SK-N-SH (cell line): Measurements from ENCODE around the gene LMF1. TPM values are rescaled to one million over a fixed set of nuclear protein-coding genes. Genes with fewer than 3 reads are reported as not detected.

Source experiments
- CTCF ChIA-PET: fragments of 300-600, 350-600 bp; formaldehyde crosslinking; extraction: SDS; loops from one replicate; lab custom pipeline; 2021; lab: Yijun Ruan, JAX
- POLR2A ChIA-PET: fragments of 350-600 bp; sonication (Branson Sonifier 250); formaldehyde crosslinking; extraction: SDS; loops from one replicate; lab custom pipeline; 2020; ENCODE audit warnings: antibody characterized with exemption, inconsistent platforms; lab: Yijun Ruan, JAX
- DNase-seq: peaks from one replicate; pipeline ENCODE4 v3.0.0; 2012
- H2AFZ ChIP-seq: fragments of 200-600 bp; sonication (generic); 2 replicates; pipeline ENCODE4 v1.8.1; 2016; ENCODE audit warnings: antibody characterized with exemption, mild to moderate bottlenecking, low read depth
- H3F3A ChIP-seq: fragments of 200-600 bp; sonication (generic); replicated peaks from 2 replicates; pipeline ENCODE3; 2016; ENCODE audit warnings: antibody characterized with exemption, mild to moderate bottlenecking; ENCODE audit not compliant: insufficient read depth
- H3K27ac ChIP-seq, 2 experiments: fragments of 200-500 bp in 1 of 2; fragments of 200-600 bp in 1 of 2; sonication (Bioruptor generic) in 1 of 2; sonication (generic), shearing (Covaris generic) in 1 of 2; 2 replicates each; pipeline versions ENCODE4 v1.5.1 to v1.6.1; 2014 to 2016; ENCODE audit warnings: low read depth in 2 of 2, inconsistent platforms in 1 of 2, low read length in 1 of 2, mild to moderate bottlenecking in 1 of 2, mixed read lengths in 1 of 2
- H3K27me3 ChIP-seq: fragments of 200-600 bp; sonication (generic), shearing (Covaris generic); 2 replicates; pipeline ENCODE4 v1.6.1; 2016; ENCODE audit warnings: mixed run types; ENCODE audit not compliant: insufficient read depth
- H3K36me3 ChIP-seq, 2 experiments: fragments of 200-500 bp in 1 of 2; fragments of 200-600 bp in 1 of 2; sonication (Bioruptor generic) in 1 of 2; sonication (generic) in 1 of 2; replicated peaks in 1 of 2; 2 replicates each; pipeline versions ENCODE3 to v1.5.1; 2014 to 2016; ENCODE audit warnings: low read length in 1 of 2, mild to moderate bottlenecking in 1 of 2; ENCODE audit not compliant: insufficient read depth in 2 of 2, control insufficient read depth in 1 of 2
- H3K4me1 ChIP-seq, 2 experiments: fragments of 200-500 bp in 1 of 2; fragments of 200-600 bp in 1 of 2; sonication (Bioruptor generic) in 1 of 2; sonication (generic), shearing (Covaris generic) in 1 of 2; 2 replicates each; pipeline versions ENCODE4 v1.5.1 to v1.6.1; 2014 to 2016; ENCODE audit warnings: low read depth in 1 of 2, low read length in 1 of 2, mixed run types in 1 of 2; ENCODE audit not compliant: insufficient read depth in 2 of 2, control insufficient read depth in 1 of 2
- H3K4me2 ChIP-seq: fragments of 200-600 bp; sonication (generic), shearing (Covaris generic); 2 replicates; pipeline ENCODE4 v1.6.1; 2017; ENCODE audit warnings: mixed run types
- H3K4me3 ChIP-seq, 2 experiments: fragments of 200-500 bp in 1 of 2; fragments of 200-600 bp in 1 of 2; sonication (Bioruptor generic) in 1 of 2; sonication (generic), shearing (Covaris generic) in 1 of 2; 2 replicates each; pipeline versions ENCODE4 v1.5.1 to v1.8.1; 2014 to 2016; ENCODE audit warnings: low read depth in 2 of 2, inconsistent platforms in 1 of 2, low read length in 1 of 2, mild to moderate bottlenecking in 1 of 2, mixed read lengths in 1 of 2, moderate library complexity in 1 of 2
- H3K79me2 ChIP-seq: fragments of 200-600 bp; sonication (generic); 2 replicates; pipeline ENCODE4 v1.8.1; 2017; ENCODE audit warnings: mild to moderate bottlenecking; ENCODE audit not compliant: insufficient read depth
- H3K9ac ChIP-seq: fragments of 200-600 bp; sonication (generic); 2 replicates; pipeline ENCODE4 v1.6.1; 2017; ENCODE audit warnings: mixed run types
- H3K9me2 ChIP-seq: fragments of 200-600 bp; sonication (generic); 2 replicates; pipeline ENCODE4 v1.6.1; 2017; ENCODE audit warnings: mixed run types
- H3K9me3 ChIP-seq: fragments of 200-600 bp; sonication (generic); 2 replicates; pipeline ENCODE4 v1.6.1; 2017; ENCODE audit warnings: mixed run types, mild to moderate bottlenecking, moderate library complexity
- H4K20me1 ChIP-seq: fragments of 200-600 bp; sonication (generic); 2 replicates; pipeline ENCODE4 v1.6.1; 2017; ENCODE audit warnings: mild to moderate bottlenecking, mixed run types; ENCODE audit not compliant: insufficient read depth
- EP300 ChIP-seq, 2 experiments: IDR thresholded peaks; 2 replicates each; pipeline versions ENCODE4 v1.4.0 to v1.6.1; 2012; ENCODE audit warnings: borderline replicate concordance in 1 of 2, low read depth in 1 of 2, low read length in 1 of 2
- EZH2phosphoT487 ChIP-seq: fragments of 200-600 bp; sonication (generic); IDR thresholded peaks from 2 replicates; pipeline ENCODE4 v1.6.1; 2017; ENCODE audit warnings: low read depth, mixed run types, mild to moderate bottlenecking, antibody characterized with exemption, moderate library complexity, borderline replicate concordance
- FOSL2 ChIP-seq: IDR thresholded peaks from 2 replicates; pipeline ENCODE4 v1.4.0; 2012; ENCODE audit warnings: low read depth, mild to moderate bottlenecking, moderate library complexity, borderline replicate concordance
- FOXM1 ChIP-seq: IDR thresholded peaks from 2 replicates; pipeline ENCODE4 v1.4.0; 2012; ENCODE audit warnings: low read depth, mild to moderate bottlenecking
- JUND ChIP-seq: IDR thresholded peaks from 2 replicates; pipeline ENCODE4 v1.4.0; 2012
- NRF1 ChIP-seq: IDR thresholded peaks from 2 replicates; pipeline ENCODE4 v1.6.1; 2012; ENCODE audit warnings: low read depth, mild to moderate bottlenecking, low read length
- POLR2AphosphoS5 ChIP-seq: IDR thresholded peaks from 2 replicates; pipeline ENCODE4 v1.6.1; 2012; ENCODE audit warnings: low read depth, low read length
- RFX5 ChIP-seq: IDR thresholded peaks from 2 replicates; pipeline ENCODE4 v1.6.1; 2012; ENCODE audit warnings: mild to moderate bottlenecking, improper control_type of control experiment, low read length
- RXRA ChIP-seq: IDR thresholded peaks from 2 replicates; pipeline ENCODE4 v1.4.0; 2012; ENCODE audit warnings: low read depth, mild to moderate bottlenecking, borderline replicate concordance
- TEAD4 ChIP-seq: IDR thresholded peaks from 2 replicates; pipeline ENCODE4 v1.4.0; 2012; ENCODE audit warnings: mild to moderate bottlenecking, borderline replicate concordance; ENCODE audit not compliant: insufficient read depth
- WGBS: methylation state at CpG from one replicate; pipeline ENCODE4 v1.1.6; 2017; ENCODE audit warnings: low lambda C conversion rate; 5-methylcytosine and 5-hydroxymethylcytosine counted together
- polyA plus RNA-seq, 3 experiments: library from polyadenylated mRNA; depleted of rRNA; stranded (reverse); fragments of >200 nt; gene quantifications; 2 replicates each; pipeline ENCODE4 v1.2.3, GENCODE V29; 2012
- TF ChIP-seq, protein P1 (sequence below): IDR thresholded peaks from 2 replicates; pipeline ENCODE4 v1.4.0; 2012; ENCODE audit warnings: low read depth, borderline replicate concordance
- TF ChIP-seq, protein P2 (sequence below): IDR thresholded peaks from 2 replicates; pipeline ENCODE4 v1.4.0; 2012; ENCODE audit warnings: low read depth

The LMF1 gene
- polyA plus RNA-seq, 1 of the 3 experiments (the other 2 are of a cell fraction), result 5.7 TPM

DNA sequence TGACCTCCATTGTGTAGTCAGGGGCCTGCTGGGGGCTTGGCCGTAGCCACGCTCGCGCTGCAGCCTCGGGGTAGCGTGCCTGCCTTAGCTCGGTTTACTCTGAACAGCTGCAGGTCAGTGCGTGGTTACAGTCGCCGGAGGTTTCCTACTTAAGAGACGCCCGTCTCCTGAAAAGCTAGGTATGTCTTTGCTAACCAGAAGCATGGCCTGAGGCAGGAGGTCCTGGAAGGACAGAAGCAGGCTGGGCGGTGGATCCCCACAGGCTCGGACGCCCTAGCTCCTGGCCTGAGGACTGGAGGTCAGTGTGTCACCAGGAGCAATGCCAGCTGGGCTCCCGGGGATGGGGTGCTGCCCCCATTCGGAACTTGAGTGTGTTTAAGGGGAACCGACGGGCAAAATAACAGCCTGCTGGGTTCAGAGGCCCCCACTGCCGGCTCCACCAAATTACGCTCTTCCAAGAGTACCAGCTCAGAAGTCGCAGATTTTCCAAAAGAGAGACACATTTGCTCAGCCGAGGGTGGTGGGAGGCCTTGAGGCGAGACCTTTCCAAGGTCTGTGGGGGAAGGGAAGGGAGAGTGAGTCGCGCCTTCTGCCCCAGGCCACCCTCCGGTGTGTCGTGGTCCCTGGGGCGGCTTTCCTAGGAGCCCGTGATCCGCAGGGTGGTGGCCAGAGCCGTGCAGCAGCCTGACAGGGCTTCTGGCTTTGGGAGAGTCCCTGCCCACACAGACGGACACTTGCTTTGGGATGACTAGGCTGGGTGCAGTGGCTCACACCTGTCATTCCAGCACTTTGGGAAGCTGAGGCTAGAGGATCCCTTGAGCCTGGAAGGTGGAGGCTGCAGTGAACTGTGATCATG lies 166.4 kb downstream of the LMF1 start:
- POLR2A ChIA-PET, result no interaction called here

DNA sequence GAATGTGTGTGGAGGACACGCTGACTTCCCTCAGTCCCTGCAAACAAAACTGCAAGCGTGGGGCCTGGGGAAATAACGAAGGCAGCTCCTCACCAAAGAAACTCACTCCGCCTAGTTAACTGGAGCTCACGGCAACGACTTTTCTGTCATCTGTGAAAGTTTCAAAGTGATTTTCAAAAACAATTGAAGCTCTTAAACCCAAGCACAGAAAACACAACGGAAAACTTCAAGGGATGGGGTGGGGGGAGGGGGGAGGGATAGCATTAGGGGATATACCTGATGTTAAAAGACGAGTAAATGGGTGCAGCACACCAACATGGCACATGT lies 167.1 kb downstream of the LMF1 start:
- H3K27me3 ChIP-seq, result peaks cover 24% of the 10 kb centered on the region; the same call in 1 of the 2 replicates
- no peak overlapping the region for H3K9ac ChIP-seq
- peaks cover 0 to 22% of the 10 kb centered on the region in 2 experiments; a peak in 1 of 4 replicates for H3K4me1 ChIP-seq
- CTCF ChIA-PET, result interaction anchor here (0.7 to 1.2 kb wide), 5 partner anchors 58 to 359 kb away, joined by 3 to 4 read pairs (median 3); no protein-coding TSS in a partner anchor
- no peak overlapping the region for H3K4me2 ChIP-seq
- no peaks in the 10 kb centered on the region for H3F3A ChIP-seq
- H3K4me3 ChIP-seq, result no peak overlapping the region
- DNase-seq, result no peak
- H3K27ac ChIP-seq, result no peak overlapping the region
- no peaks in the 10 kb centered on the region for H3K36me3 ChIP-seq
- no peak overlapping the region for H2AFZ ChIP-seq
- no peak for TF ChIP-seq FOXM1
- no peak for TF ChIP-seq JUND
- TF ChIP-seq, protein P1, sequence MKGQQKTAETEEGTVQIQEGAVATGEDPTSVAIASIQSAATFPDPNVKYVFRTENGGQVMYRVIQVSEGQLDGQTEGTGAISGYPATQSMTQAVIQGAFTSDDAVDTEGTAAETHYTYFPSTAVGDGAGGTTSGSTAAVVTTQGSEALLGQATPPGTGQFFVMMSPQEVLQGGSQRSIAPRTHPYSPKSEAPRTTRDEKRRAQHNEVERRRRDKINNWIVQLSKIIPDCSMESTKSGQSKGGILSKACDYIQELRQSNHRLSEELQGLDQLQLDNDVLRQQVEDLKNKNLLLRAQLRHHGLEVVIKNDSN, result no peak
- TF ChIP-seq, all 33 proteins: peak for 0
- Histone ChIP-seq H3K9me3 (no peaks in the 10 kb centered on the region), H4K20me1 (no peaks in the 10 kb centered on the region), H3K9me2 (no peaks in the 10 kb centered on the region), H3K79me2 (peaks cover 4% of the 10 kb centered on the region)
- 59% methylated on average over 8 of the region's 8 CpGs for WGBS
- POLR2A ChIA-PET, result no interaction called here

More for the DNA sequence above, 166.4 kb downstream of the LMF1 start:
- Histone ChIP-seq H3K4me1 (peaks cover 0 to 24% of the 10 kb centered on the region in 2 experiments; a peak in 1 of 4 replicates), H3K27ac (no peak overlapping the region), H4K20me1 (no peaks in the 10 kb centered on the region), H3K36me3 (no peaks in the 10 kb centered on the region), H3K4me3 (no peak overlapping the region), H3K9me2 (no peaks in the 10 kb centered on the region), H3K27me3 (peaks cover 24% of the 10 kb centered on the region; the same call in 1 of the 2 replicates), H3K9me3 (no peaks in the 10 kb centered on the region), H3K9ac (no peak overlapping the region), H3K4me2 (no peak overlapping the region), H3F3A (no peaks in the 10 kb centered on the region), H3K79me2 (peaks cover 4% of the 10 kb centered on the region), H2AFZ (no peak overlapping the region)
- CTCF ChIA-PET, result interaction anchor here (0.7 to 1.2 kb wide), 3 partner anchors 58 to 299 kb away, joined by 3 read pairs; no protein-coding TSS in a partner anchor
- 49% methylated on average over 23 of the region's 33 CpGs for WGBS
- no peak for TF ChIP-seq RXRA
- TF ChIP-seq, protein P2, sequence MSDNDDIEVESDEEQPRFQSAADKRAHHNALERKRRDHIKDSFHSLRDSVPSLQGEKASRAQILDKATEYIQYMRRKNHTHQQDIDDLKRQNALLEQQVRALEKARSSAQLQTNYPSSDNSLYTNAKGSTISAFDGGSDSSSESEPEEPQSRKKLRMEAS, result no peak
- no peak for TF ChIP-seq EP300 (IDR thresholded peaks at IDR 0.05; ENCODE audit: borderline replicate concordance in 1 of 2, low read depth in 1 of 2, low read length in 1 of 2)
- TF ChIP-seq TEAD4, result no peak
- no peak for TF ChIP-seq FOSL2
- no peak for TF ChIP-seq NRF1
- TF ChIP-seq EZH2phosphoT487, result no peak
- no peak for TF ChIP-seq POLR2AphosphoS5
- TF ChIP-seq RFX5, result no peak
- no peak for DNase-seq

Other genes starting within 250 kb of the LMF1 start
- gene ANTKMT, start 249.8 kb downstream of the LMF1 start, polyA plus RNA-seq (2012; rRNA removed), result 49.5 and 57.4 TPM in 2 replicates
- 15.4 and 18.8 TPM in 2 replicates for gene CCDC78, start 244.5 kb downstream of the LMF1 start, polyA plus RNA-seq (2012; rRNA removed)
- 60.6 and 65.5 TPM in 2 replicates for gene HAGHL, start 243.9 kb downstream of the LMF1 start, polyA plus RNA-seq (2012; rRNA removed)
- 14.4 TPM in 2 replicates for gene CIAO3, start 230.0 kb downstream of the LMF1 start, polyA plus RNA-seq (2012; rRNA removed)
- gene MSLN, start 210.2 kb downstream of the LMF1 start, polyA plus RNA-seq (2012; rRNA removed), result 0.02 and 0.19 TPM in 2 replicates
- gene RPUSD1, start 182.6 kb downstream of the LMF1 start, polyA plus RNA-seq (2012; rRNA removed), result 27.7 and 29.9 TPM in 2 replicates
- 17.7 and 18.0 TPM in 2 replicates for gene CHTF18, start 182.4 kb downstream of the LMF1 start, polyA plus RNA-seq (2012; rRNA removed)
- gene GNG13, start 170.2 kb downstream of the LMF1 start, polyA plus RNA-seq (2012; rRNA removed), result not detected in 2 replicates
- not detected in 2 replicates for gene SOX8, start 10.8 kb upstream of the LMF1 start, polyA plus RNA-seq (2012; rRNA removed)
- gene SSTR5, start 101.8 kb upstream of the LMF1 start, polyA plus RNA-seq (2012; rRNA removed), result not detected in 2 replicates
- gene C1QTNF8, start 125.3 kb upstream of the LMF1 start, polyA plus RNA-seq (2012; rRNA removed), result not detected in 2 replicates
- not detected in 2 replicates for gene CACNA1H, start 182.1 kb upstream of the LMF1 start, polyA plus RNA-seq (2012; rRNA removed)